ENCODE results near the gene SMAP1.

DNA sequence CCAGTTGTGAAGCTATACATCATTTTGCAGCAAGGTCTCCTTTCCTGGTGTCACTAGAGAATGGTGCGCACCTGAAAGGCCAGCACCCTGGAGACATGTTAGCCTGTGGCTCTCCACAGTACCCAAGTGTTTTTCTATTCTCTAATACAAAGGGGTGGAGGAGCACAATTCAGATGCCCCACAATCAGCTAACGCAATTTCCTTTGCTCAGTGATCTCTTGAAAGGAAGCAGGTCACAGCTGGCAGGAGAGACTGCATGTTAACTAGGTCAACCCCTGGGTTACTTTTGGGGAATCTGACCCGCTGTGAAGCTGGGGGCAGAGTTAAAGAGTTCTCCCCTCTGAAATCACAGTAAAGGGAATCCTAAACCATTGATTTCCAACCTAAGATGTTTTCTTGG lies 196.7 kb downstream of the SMAP1 start:
- TF ChIP-seq, protein P1, sequence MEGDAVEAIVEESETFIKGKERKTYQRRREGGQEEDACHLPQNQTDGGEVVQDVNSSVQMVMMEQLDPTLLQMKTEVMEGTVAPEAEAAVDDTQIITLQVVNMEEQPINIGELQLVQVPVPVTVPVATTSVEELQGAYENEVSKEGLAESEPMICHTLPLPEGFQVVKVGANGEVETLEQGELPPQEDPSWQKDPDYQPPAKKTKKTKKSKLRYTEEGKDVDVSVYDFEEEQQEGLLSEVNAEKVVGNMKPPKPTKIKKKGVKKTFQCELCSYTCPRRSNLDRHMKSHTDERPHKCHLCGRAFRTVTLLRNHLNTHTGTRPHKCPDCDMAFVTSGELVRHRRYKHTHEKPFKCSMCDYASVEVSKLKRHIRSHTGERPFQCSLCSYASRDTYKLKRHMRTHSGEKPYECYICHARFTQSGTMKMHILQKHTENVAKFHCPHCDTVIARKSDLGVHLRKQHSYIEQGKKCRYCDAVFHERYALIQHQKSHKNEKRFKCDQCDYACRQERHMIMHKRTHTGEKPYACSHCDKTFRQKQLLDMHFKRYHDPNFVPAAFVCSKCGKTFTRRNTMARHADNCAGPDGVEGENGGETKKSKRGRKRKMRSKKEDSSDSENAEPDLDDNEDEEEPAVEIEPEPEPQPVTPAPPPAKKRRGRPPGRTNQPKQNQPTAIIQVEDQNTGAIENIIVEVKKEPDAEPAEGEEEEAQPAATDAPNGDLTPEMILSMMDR (IDR thresholded peaks at IDR 0.05 in 4 of 5, conservative IDR thresholded peaks at IDR 0.05 in 1 of 5), result no peak
- no peak for TF ChIP-seq POLR2A (IDR thresholded peaks at IDR 0.05)
